ENCODE data around the gene FTO.
"Not testable (repeated sequence)": the region's sequence is repeated elsewhere in the genome, so short reads cannot be mapped to it uniquely, and the experiment has no call there.

The FTO gene

DNA sequence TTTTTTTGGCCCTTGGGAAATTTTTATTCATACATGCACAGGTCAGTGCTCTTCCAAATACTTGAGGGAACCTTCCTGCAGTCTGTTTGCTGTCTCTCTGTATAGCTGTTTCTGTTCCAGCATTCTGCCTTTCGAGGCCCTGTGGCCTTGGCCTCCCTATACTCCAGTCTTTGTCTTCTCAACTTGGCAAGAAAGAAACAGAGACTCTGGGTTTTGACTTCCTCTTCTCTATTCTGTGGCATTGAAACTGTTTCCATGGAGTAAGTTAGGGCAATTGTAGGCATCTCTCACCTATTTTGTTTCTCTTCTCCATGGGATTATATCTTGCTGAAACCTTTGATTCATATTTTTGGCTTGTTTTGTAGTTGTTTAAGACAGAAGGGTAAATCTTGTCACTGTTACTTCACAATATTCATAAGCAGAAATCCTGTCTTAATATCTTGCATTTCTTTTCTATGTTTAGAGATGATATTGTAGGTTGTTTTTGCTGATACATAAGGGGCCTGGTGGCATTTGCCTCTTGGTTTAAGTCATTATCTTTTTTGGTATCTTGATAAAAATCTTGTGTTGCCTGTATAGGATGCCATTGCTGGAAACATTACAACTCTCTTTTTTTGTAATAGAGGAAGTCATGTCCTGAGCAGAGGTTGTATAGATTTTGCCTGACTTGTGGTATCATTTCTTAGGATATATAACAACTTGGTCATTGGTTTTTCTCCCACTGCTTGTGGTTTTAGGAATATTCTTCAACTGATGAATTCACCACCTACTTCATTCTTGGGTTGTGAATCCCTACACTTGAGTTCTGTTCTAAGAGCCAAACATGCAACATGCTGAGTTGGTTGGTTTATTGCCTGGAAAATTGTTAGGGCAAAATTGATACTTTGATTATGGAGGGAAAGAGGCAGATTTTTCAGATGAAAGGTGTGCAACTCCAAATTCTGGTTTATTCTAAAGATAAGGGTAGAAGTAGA lies 168.6 kb downstream of the FTO start:
- no peak for DNase-seq

DNA sequence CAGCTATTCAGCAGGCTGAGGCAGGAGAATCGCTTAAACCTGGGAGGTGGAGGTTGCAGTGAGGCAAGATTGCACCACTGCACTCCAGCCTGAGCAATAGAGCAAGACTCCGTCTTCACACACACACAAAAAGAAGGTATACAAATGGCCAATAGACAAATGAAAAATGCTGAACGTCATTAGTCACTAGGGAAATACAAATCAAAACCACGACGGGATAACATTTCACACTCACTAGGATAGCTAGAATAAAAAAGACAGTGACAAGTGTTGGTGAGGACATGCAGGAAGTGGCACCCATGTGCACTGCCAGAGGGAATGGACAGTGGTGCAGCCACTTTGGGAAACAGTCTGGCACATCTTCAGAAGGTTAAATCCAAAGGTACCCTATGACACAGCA lies 172.9 kb downstream of the FTO start:
- no peak for DNase-seq

DNA sequence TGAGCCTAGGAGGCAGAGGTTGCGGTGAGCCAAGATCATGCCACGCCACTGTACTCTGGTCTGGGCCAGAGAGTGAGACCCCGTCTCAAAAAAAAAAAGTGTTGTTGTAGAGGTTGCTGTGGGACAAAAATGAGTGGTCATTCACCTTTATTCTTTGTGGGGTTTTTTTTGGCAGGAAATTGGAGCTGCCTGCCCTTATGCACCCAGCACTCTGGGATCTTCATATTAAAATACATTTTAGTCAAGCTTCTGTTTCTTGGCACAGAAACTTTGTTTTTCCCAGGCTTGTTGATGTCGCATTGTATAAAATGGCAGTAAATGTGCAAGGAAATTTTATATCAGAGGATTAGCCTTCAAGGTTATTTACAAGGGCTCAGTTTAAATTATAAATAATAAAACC lies 174.3 kb downstream of the FTO start:
- DNase-seq: no peak

GRCh38 chr16:53881371-53881770 lies 177.4 kb downstream of the FTO start:
- no peak for DNase-seq

DNA sequence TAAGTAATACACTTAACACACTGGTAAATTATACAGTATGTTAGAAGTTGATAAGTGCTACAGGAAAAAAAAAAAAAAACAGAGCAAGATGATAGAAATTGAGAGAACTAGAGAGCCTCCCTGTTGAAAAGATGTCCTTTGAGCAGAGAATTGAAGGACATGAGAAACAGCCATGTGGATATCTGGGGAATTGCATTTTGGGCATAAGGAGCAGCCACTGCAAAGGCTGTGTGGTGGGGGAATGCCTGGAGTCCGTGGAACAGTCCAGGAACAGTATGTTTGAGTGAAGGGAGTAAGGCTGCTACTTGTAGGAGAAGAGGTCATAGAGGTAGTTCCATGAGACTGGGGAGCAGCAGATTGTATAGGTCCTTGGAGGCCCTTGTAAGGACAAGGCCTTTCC lies 178.4 kb downstream of the FTO start:
- DNase-seq: no peak

GRCh38 chr16:53884748-53885147 lies 180.8 kb downstream of the FTO start:
- no peak for DNase-seq

DNA sequence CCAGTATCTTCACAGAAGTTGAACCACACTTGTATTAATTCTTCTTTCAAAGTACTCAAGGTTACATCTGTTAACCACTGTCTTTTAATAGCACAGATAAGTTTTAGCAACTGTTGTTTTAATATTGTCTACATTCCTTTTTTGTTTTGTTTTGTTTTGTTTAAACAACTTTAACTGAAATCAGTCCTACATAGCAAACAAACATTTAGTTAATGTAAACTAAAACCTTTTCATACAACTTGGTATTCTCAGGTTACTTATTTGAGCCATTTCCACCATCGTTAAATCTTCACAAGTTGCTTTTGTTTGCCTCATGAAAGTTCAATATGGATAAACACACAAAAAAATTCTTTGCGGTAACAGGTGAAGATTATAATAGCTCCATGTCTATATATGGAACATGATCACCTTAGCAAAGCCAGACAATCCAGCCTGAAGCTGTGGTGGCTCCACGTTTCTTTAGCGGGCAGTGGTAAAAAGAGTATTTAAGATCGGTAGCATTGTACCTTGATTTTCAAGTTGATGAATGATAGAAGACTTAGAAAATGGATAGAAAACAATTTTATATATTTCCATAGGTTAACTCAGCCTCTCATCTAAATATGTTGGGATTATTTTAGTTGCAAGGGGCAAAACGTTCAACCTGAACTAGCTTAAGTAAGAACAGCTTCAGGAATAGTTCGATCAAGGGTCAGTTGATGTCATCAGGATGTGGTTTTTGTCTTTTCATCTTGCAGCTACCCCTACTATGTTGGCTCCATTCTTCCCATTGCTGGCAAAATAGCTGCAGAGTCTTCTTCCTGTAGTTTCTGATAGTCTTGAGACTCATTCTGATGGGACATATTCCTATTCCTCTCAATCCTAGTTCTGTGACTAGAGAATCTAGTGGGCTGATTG lies 182.8 kb downstream of the FTO start:
- no peak for DNase-seq

GRCh38 chr16:53888222-53888621 lies 184.3 kb downstream of the FTO start:
- no peak for DNase-seq

DNA sequence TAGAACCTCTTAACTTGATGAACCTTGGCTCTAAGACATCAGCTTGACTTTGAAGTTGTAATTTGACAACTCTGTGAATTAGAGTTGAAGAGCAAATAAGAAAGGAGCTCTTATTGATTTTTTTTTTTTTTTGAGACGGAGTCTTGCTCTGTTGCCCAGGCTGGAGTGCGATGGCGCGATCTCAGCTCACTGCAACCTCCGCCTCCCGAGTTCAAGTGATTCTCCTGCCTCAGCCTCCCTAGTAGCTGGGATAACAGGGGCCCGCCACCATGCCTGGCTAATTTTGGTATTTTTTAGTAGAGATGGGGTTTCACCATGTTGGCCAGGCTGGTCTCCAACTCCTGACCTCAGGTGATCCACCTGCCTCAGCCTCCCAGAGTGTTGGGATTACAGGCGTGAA lies 186.9 kb downstream of the FTO start:
- DNase-seq: not testable (repeated sequence)

DNA sequence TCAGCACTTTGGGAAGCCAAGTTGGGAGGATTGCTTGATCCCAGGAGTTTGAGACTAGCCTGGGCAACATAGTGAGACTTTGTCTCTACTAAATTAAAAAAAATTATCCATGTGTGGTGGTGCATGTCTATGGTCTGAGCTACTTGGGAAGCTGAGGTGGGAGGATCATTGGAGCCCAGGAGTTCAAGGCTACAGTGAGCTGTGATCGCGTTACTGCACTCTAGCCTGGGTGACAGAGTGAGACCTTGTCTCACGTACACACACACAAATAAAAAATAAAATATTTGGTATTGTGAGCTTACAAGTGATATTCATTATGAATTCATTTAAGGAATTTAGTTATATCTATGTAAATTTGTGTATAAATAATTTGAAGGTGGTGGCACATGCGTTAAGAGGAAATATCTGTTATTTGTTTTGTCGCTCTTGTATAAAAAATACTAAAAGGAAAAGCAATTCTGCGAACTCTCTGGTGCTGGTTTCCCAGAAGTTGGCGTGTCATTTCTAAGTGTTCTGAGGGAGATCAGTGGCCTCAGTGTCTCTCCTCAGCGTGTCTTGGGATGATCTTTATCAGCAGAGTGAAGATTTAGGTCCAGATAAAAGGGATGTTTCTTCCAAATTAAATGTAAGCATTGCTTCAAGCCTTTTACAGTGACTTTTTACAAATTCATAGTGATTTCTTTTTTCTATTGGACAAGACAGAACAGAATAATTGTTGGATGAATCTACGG lies 187.6 kb downstream of the FTO start:
- DNase-seq: no peak

DNA sequence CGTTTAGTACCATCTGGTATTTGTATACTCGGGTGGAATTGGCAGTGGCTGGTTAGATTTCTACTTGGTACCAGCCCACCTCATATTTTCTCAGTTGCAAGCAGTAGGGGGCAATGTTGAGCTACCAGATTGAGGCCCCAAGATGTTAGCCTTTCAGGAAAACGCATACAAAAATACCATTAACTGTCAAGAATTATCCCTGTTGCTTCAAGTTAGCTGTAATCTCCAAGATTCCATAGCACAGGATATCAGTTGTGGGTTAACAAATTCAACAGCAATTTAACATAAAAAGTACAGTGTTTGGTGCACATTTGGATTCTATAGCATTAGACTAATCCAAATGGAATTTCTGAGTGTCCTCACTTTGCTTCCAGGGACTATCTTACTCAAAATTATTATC lies 188.2 kb downstream of the FTO start:
- peak; percentile 53 for DNase-seq

- no peak for DNase-seq
These were observed 189.9 kb downstream of the FTO start for GRCh38 chr16:53893731-53894435.

DNA sequence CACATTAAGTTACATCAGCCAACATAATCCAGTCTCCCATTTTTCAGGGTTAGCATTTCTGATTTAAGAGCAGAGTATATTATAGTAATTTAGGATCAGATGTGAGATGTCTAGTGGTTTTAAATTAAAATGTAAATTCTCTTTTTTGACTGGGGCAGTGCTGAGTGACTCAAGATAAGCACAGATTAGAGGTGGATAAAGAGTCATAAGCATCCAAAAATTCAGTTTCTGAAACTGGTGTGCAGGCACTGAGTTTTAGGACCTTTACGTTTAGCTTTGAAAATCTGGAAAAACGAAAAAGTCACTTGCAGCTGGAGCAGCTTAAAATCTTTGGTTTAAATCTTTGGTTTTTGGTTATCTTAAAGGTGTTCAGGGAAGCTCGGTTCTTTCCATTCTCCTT lies 190.7 kb downstream of the FTO start:
- DNase-seq: no peak

GRCh38 chr16:53895433-53895832 lies 191.5 kb downstream of the FTO start:
- DNase-seq: no peak

GRCh38 chr16:53895851-53896250 lies 191.9 kb downstream of the FTO start:
- no peak for DNase-seq

GRCh38 chr16:53896722-53897121 lies 192.8 kb downstream of the FTO start:
- no peak for DNase-seq

GRCh38 chr16:53898993-53899392 lies 195.0 kb downstream of the FTO start:
- no peak for DNase-seq

GRCh38 chr16:53899431-53899830 lies 195.5 kb downstream of the FTO start:
- DNase-seq: no peak

- DNase-seq: no peak
These were observed 196.7 kb downstream of the FTO start for GRCh38 chr16:53900667-53901066.

GRCh38 chr16:53901408-53901807 lies 197.5 kb downstream of the FTO start:
- DNase-seq: no peak

- no peak for DNase-seq
These were observed 200.6 kb downstream of the FTO start for GRCh38 chr16:53904533-53904932.

GRCh38 chr16:53905028-53905427 lies 201.1 kb downstream of the FTO start:
- no peak for DNase-seq
